ENCODE measurements around the gene DDN. TPM values are rescaled to one million over a fixed set of nuclear protein-coding genes. Genes with fewer than 3 reads are reported as not detected.

The DDN gene
- total RNA-seq, 1 donor from 2014 or later = 0.26 TPM

DNA sequence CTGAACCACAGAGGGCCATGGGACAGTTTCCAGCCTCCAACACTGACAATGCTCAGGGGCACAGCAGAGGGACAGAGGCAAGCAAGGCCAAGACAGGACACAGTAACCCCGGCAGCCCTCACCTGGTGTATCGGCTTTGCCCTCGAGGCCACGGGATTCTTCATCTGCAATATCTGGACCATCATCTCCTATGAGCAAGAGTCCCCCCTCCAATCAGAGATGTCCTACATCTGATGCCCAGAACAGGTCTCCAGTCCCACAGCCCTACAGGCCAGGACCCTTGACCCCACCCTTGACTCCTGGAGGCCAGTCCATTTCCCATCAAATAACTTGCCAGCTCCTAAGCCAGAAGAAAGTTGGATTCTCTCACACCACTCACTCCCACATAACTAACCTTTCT is 44.1 kb upstream of the DDN start:
- no peak overlapping the region for H3K4me3 ChIP-seq (ENCODE audit: low read depth, low read length)
- H3K27me3 ChIP-seq (ENCODE audit: control insufficient read depth, insufficient read depth, low read length) = no peaks in the 10 kb centered on the region
- TF ChIP-seq, protein P1, sequence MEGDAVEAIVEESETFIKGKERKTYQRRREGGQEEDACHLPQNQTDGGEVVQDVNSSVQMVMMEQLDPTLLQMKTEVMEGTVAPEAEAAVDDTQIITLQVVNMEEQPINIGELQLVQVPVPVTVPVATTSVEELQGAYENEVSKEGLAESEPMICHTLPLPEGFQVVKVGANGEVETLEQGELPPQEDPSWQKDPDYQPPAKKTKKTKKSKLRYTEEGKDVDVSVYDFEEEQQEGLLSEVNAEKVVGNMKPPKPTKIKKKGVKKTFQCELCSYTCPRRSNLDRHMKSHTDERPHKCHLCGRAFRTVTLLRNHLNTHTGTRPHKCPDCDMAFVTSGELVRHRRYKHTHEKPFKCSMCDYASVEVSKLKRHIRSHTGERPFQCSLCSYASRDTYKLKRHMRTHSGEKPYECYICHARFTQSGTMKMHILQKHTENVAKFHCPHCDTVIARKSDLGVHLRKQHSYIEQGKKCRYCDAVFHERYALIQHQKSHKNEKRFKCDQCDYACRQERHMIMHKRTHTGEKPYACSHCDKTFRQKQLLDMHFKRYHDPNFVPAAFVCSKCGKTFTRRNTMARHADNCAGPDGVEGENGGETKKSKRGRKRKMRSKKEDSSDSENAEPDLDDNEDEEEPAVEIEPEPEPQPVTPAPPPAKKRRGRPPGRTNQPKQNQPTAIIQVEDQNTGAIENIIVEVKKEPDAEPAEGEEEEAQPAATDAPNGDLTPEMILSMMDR (IDR thresholded peaks at IDR 0.05; ENCODE audit: insufficient read depth, low read length, severe bottlenecking) = no peak
- DNase-seq (ENCODE audit: low read depth) (no peak), FAIRE-seq (no peak)
- H3K36me3 ChIP-seq (ENCODE audit: control insufficient read depth, insufficient read depth, low read length) = peaks cover 64% of the 10 kb centered on the region

DNA sequence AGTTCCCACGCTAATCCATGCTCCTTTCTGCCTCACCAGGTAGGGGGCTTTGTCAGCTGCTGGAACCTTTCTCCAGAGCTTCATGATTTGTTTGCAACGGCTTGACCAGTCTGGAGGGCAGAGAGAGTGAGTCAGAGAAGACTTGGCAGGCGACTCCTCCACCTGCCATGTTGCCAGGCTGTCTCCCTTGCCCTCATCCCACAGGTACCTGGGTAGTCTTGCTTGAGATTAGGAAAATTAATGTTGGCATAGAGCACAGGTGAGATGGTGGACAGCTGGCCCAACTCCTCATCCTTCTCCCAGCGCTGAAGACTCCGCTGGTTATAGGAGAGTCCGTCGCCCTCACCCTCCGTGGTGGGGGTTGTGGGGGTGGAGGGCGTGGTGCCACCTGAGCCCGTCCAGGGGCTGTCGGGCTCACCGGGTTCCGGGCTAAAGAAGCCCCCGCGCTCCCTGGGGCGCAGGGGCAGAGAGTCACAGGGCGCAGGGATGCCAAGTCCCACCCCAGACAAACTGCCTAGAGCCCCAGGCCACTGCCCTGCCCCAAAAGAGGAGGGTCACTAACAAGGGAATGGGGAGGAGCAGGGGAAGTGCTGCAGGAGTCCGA is 42.8 kb upstream of the DDN start:
- Histone ChIP-seq H3K27me3 (ENCODE audit: control insufficient read depth, insufficient read depth, low read length) (no peaks in the 10 kb centered on the region), H3K36me3 (ENCODE audit: control insufficient read depth, insufficient read depth, low read length) (peaks cover 69% of the 10 kb centered on the region), H3K4me3 (ENCODE audit: low read depth, low read length) (no peak overlapping the region)
- TF ChIP-seq, protein P1 (IDR thresholded peaks at IDR 0.05; ENCODE audit: insufficient read depth, low read length, severe bottlenecking) = no peak
- DNase-seq (ENCODE audit: low read depth) (no peak), FAIRE-seq (no peak)

DNA sequence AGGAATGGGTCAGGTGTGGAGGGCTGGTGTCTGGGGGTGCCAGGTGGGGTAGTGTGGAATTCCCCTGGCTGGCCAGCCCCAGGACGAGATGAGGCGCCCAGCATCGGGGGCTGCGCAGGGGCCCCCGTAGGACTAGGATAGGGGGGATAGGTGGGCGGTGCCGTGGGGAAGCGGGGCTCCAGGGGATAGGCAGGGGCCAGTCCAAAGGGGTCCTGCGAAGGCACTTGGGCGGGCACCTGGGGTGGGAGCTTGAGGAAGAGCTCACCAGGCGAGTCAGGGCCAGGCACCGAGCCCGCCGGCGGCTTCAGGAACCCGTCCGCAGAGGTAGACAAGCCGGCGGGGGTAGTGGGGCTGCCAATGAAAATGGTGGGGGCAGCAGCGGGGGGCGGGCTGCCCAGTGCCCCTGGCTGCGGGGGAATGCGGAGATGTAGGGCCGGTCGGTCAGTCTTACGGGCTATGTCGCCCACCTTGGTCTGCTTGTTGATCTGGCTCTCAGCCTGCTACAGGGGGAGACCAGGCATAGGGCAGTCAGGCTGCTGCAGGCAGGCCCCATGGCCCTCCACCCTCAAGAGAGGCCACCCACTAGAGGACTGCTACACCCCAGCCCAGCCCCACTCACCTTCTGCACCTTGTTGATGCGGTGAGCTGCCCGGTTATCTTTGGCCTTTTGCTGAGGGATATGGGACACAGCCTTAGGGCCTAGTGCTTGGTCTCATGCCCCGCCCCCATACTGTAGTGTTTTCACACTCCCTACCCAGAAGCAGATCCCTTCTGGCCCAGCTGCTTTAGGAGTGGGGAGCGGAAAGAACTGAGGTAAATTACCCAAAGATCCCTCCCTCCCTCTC is 42.1 kb upstream of the DDN start:
- H3K36me3 ChIP-seq (ENCODE audit: control insufficient read depth, insufficient read depth, low read length) = peaks cover 70% of the 10 kb centered on the region
- TF ChIP-seq, protein P1 (IDR thresholded peaks at IDR 0.05; ENCODE audit: insufficient read depth, low read length, severe bottlenecking) = no peak
- FAIRE-seq = no peak
- no peaks in the 10 kb centered on the region for H3K27me3 ChIP-seq (ENCODE audit: control insufficient read depth, insufficient read depth, low read length)
- no peak overlapping the region for H3K4me3 ChIP-seq (ENCODE audit: low read depth, low read length)
- DNase-seq (ENCODE audit: low read depth) = no peak

DNA sequence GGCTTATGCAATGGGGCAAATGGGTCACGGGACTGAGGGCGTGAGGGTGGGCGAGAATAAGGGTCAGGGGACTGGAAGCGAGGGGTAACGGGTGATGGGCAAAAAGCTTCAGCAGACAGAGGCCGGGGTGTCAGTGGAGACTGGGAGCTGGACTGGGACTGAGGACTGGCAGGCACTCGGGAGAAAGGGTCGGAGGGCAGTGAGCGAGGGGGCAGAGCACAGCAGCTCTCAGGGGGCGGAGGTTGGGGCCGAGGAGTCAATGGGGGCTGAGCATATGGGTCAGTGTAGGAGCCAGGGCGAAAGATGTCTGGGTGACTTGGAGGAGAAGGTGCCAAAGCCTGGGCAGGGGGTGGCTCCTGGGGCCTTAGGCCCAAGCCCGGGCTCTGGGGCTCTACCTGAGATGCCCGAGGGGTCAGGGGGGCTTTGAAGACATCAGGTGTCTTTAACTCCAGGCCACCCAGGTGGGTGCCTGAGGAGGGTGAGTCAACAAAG is 41.2 kb upstream of the DDN start:
- Histone ChIP-seq H3K27me3 (ENCODE audit: control insufficient read depth, insufficient read depth, low read length) (no peaks in the 10 kb centered on the region), H3K36me3 (ENCODE audit: control insufficient read depth, insufficient read depth, low read length) (peaks cover 62% of the 10 kb centered on the region), H3K4me3 (ENCODE audit: low read depth, low read length) (no peak overlapping the region)
- FAIRE-seq (no peak), DNase-seq (ENCODE audit: low read depth) (no peak)
- TF ChIP-seq, protein P1 (IDR thresholded peaks at IDR 0.05; ENCODE audit: insufficient read depth, low read length, severe bottlenecking) = no peak

DNA sequence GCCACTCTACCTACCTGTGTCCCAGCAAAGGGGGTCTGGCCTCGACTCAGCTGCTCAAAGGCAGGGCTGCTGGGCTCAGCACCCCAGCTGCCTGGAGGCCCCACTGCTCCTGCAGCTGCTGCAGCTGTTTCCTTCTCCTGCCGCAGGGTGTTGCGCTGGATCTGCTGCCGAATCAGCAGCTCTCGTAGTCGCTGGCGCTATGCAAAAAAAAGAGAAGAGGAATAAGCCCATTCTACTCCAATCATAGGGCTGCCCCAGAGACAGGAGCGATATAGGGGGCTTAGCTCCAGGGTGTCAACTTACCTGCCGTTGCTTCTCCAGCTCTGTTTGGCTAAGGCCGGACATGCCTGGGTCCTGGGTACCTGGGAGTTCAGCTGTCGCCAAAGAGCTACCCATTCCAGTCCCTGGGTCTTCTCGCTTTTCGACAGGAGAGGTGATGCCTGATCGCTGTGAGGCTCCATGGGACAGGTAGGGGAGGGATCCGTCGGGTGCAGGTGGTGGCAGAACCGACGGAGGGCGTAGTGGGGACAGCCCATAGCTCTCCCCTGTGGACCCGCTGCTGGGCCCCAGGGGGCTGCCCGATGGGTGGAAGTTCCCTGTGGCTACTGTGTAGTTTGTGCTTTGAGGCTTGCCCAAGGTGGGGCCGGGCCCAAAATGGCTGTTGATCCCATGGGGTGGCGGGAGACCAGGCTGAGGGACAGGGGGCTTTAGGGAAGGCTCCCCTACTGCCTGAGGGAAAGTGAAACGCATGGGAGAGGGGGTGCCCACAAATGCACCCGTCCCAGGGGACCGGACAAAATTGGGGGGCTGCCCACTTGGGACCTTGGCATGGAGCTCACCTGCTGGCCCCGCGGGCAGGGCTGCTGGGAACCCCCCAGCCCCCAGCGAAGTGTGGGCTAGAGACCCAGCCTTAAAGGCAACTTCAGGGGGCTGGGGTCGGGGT is 40.5 kb upstream of the DDN start:
- DNase-seq (ENCODE audit: low read depth) (no peak), FAIRE-seq (no peak)
- no peak overlapping the region for H3K4me3 ChIP-seq (ENCODE audit: low read depth, low read length)
- no peaks in the 10 kb centered on the region for H3K27me3 ChIP-seq (ENCODE audit: control insufficient read depth, insufficient read depth, low read length)
- TF ChIP-seq, protein P1 (IDR thresholded peaks at IDR 0.05; ENCODE audit: insufficient read depth, low read length, severe bottlenecking) = no peak
- H3K36me3 ChIP-seq (ENCODE audit: control insufficient read depth, insufficient read depth, low read length) = peaks cover 61% of the 10 kb centered on the region
